GM19193 (cell line): ENCODE results near the gene RPE.
A peak's percentile ranks its signal among the peaks of the same experiment; 100 is the strongest.

Experiments used
- POLR2A ChIP-seq: IDR thresholded peaks from 4 replicates; pipeline ENCODE4 v1.6.1; 2011; ENCODE audit not compliant: insufficient read depth, insufficient read length; ENCODE audit errors: extremely low read depth

RPE gene

DNA sequence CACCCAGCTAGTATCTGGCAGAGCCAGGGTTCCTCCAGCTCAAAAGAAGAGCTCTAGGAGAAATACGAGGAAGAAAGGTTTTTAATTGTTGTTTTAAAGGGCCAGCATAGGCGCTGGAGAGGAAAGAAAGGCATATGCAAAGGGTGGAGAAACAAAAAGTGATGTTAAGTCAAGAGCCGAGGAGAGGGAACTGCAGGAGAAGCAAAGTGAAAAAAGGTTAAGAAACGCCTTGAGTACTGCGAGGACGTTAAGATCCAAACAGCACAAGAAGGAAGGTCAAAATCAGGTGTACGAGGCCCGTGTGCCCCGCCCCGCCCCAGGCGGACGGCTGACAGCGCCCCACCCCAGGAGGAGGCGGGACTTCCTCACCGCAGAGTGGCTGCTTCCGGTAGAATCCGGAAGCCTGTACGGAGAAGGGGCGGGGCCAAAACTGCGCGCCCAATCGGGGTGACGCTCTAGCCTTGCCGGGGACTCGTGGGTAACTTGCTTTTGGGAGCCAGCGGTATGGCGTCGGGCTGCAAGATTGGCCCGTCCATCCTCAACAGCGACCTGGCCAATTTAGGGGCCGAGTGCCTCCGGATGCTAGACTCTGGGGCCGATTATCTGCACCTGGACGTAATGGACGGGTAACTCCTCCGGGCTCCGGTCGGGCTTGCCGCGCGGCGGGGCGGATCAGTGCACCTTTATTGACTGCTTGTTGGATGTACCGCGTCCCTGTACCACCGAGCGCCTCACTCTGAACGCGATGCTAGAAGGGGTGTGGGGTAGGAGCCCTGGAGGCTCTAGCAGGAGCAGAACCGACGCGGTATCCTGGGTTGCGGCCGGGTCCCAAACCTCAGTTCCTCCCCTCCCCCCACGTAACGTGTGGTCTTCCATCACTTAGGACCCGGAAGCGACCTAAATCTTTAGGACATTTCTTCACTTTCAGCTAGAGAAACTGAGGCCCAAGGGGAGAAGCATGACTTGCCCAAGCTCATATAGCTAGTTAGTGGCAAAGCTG is at the start of gene RPE:
TSS of gene RPE (plus strand) at position 481 of the 1,000 bp plus-strand sequence. CDS start at position 505, 24 bp downstream.
- peak; percentile 81 for TF ChIP-seq POLR2A

DNA sequence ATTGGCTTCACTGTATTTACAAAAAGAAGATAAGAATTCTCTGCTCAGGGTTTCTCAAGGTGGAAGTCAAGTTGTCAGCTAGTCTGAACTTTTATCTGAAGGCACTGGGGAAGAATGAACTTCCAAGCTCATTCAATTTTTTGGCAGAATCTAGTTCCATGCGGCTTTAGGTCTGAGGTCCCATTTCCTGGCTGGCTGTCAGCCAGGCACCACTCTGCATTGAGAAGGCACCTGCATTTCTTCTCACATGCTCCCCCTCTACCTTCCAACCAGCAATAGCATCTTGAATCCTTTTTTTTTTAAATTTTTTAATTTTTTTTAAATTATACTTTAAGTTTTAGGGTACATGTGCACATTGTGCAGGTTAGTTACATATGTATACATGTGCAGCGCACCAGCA is 46.2 kb upstream of the RPE start:
- no peak for TF ChIP-seq POLR2A

DNA sequence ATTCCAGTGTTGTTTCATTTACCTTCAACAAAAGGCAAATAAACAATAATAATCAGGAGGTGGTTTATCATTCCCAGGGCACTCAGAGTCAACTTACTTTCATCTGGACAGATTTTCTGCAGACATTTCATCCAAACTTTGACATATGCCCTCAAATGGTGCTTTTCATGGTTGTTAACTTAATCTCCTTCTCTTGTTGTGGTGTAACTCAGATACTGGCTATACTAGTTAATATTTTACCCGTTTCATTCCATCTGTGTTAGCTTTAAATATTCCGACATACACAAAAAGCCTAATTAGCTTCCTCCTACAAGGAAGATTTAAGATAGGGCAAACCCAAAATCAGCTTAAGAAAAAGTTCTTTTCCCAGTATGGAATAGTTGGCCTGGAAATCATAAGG is 44.4 kb upstream of the RPE start:
- TF ChIP-seq POLR2A: no peak

DNA sequence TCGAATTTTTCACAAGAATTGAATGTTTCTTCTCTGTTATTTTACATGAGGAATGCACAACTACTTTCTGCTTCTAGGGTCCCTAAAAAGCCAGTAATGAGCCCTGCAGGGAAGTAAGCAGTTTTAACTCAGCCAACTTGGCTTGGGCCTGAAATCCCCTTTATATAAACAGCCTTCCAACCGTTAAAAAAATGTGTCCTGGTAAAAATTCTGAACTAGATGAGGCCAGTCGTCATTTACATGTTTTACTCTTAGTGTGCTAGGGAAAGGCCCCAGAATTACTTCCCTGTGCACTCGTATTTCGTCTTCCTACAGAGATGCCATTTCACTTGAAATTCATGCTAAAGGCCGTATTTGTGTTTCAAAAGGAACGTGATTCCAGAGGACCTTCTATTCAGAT is 42.4 kb upstream of the RPE start:
- no peak for TF ChIP-seq POLR2A

DNA sequence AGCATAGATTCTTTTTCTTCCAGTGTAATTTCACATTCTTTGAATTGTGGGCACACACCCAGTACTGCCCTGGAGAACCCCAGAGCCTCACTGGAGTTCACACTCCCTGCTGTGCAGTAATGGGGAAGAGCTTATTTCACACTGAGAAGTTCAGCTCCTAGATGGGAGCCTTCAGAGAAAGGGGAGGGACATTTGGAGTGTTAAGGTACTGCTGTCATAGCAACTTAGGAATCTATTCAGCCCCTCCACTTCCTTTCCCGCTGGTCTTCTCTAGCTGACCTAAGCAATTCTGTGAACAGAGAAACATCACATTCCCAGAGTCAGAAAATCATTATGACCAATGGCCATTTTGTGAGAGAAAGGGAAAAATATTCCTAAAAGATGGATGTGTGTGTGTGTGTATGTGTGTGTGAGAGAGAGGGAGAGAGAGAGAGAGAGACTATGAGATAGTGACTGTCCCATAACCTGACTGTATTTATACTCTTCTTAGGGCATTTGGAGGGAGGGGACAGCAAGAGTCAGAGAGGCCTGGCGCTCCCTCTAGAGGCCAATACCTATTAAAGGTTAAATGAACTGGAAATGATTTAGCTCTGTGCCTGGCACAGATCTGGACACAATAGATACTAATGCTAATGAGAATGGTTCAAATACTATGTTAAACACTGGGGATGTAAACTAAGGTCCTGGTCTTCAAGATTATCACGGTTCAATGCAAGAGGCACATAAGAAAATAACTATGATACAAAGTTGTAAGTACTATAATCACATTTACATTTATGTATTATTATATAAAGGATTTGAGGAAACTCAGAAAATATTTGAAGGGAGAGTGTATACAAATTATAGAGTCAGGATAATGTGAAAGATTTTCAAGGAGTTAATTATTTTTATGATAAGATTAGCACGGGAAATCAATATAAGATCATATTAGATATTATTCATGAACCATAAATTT is 41.5 kb upstream of the RPE start:
- TF ChIP-seq POLR2A: no peak

DNA sequence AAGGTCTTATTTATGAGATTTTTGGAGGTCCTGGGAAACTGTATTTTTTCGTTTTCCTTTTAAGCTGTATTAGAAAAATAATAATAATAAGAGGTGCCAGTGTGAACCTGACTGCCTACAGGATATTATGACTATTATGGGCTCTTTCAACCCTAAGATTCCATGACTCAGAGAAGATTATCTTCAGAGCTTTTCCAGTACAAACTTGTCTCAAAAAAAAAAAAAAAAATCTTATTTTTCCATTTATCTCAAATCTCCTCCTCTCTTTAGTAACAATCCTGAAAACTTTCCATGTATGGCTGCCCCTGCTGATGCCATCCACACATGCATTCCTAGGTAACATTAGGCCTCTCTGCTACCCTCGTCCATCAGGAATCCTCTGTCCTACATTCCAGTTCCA is 36.7 kb upstream of the RPE start:
- no peak for TF ChIP-seq POLR2A

DNA sequence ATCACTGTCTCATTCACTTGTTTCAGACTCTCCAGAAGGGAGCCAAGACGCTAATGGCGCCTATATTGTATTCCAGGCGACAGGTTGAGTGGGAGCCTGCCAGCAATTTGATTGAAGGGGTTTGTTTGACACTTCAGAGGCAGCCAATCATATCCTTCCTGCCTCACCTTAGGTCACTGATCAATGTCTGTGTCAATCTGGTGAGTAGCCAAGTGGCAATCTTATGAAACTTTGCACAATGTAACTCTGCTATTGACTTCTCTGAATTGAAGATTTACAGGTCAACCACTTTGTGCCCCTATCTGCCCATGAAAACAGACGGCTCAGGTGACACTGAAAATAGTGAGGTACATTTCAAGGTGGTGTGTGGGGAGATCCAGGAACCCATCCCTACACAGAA is 32.7 kb upstream of the RPE start:
- TF ChIP-seq POLR2A: no peak

DNA sequence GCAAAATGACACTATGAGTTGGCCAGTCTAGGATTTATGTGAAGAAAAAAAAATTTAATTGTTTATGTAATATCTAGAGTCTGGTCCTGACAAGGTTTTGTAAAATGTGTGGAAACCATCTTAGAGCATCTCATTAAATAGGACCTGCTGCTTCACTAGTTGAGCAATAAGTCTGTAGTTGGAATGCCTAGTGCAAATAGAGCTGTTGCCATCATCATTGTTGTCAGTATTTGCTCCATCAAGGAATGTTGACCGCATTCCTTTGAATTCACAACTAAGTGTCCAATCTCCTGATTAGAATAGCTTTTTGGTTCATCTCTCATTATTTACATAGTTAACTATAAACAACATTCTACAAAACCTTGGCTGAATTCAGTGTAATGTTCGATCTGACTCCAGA is 32.2 kb upstream of the RPE start:
- TF ChIP-seq POLR2A: no peak

DNA sequence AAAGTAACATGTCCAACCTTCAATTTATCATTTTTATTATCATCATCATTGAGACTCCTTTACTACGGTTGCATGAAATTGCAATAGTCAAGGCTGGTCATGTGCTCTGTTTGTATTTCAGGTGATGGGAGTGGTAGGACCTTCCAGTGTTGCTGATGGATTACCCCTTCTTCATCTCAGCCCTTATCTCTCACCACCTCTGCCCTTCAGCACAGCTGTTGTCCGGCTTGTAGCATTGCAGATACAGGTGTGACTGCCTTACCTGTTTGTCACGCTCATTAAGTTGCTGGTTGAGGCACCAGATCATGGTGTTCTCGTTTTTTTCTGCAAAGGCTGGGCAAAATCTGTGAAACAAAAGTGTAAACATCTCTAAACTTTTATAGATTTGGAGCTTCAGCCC is 31.7 kb upstream of the RPE start:
- no peak for TF ChIP-seq POLR2A

DNA sequence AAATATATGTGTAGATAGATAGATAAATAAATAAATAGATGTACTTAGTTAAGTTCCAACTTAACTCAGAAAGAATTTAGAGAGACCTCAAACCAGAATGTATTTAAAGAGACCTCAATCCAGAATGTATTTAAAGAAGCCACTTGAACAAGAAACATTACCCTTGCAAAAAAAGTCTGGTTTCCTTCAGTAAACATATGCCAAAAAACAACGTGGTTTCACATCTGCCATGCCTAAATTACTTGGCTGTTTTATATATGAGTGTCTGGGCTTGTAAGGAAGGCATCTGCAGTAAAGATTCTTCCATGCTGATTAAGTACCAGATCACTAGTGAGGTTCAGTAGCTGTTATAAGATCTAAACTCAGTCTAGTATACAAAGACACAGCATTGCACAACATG is 29.1 kb upstream of the RPE start:
- TF ChIP-seq POLR2A: no peak

DNA sequence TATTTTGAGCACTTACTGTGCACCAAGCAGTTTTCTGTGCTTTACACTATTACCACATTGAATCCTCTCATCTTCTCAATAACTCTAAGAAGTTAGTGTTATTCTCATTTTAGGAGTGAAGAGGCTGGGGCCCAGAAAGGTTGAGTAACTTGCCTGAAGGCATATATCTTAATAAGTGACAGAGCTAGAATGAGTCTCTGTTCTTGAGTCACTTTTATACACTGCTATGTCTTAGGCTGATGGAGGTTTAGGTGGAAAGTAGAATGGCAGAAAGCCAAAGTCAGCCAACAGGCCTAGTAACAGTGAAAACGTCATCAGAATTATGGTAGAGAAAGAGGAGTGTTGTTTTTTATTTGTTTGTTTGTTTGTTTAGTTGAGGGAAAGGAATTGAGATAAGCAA is 27.9 kb upstream of the RPE start:
- no peak for TF ChIP-seq POLR2A

DNA sequence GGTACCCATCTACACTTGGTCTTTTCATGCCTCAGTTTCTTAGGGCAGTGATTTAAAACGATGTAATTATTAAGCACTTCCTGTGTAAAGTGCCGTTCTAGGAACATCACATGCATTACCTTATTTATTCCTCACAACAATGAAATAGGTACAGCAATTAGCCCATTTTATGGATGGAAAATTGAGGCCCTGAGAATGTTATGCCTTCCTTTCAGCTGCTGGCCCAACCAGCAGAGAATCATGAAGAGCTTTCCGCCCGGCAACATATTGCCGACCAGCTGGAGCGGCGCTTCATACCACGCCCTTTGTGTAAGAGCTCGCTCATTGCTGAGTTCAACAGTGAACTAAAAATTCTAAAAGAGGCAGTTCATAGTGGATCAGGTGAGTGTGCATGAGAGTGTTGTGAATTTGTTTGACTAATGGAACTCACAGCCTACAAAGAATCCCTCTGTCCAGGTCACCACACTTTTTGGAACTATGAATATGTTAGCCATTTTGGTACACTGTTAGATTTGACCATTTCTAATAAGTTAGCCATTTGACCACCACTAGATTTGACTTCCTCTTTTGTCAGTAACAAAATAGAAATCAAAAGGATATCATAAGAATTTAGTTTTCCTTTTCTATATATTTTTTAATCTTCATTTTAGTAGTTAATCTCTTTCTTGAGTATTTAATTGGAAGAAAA is 25.6 kb upstream of the RPE start:
- TF ChIP-seq POLR2A: no peak

DNA sequence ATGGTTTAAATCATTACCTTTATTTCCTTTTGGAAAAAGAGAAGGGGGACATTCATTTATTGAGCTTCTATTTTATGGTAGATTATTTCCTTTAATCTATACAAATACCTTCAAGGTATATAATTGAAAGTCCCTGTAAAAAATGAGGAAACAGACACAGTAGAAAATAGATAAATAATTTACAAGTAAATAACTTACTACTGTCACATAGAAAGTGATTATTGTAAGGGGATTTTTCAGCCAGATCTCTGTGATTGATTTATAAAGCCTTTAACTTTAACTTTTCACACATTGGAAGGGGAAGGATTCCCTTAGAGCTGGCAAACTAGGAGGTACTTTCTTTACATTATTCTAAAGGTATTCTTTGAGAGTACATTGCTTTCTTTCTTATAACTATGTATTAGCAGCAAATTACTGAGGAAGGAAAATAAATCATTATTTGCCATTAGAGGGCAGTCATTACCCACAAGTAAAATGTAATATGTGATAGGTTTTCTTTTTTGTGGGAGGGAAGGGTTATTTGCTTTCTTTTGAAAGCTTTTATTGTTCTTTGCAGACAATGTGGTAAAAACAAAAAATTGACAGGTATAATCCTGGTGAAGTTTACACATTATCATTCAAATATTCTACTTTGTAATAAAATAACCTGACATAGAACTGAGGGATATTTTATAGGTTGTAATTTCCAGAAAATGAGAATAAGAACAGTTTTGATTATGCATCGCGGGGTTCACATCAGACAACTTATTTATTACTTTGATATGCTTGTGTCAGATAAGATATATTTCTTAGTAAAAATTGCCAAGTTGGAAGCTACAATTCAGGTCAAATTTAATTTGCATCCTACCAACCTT is 24.8 kb upstream of the RPE start:
- no peak for TF ChIP-seq POLR2A

DNA sequence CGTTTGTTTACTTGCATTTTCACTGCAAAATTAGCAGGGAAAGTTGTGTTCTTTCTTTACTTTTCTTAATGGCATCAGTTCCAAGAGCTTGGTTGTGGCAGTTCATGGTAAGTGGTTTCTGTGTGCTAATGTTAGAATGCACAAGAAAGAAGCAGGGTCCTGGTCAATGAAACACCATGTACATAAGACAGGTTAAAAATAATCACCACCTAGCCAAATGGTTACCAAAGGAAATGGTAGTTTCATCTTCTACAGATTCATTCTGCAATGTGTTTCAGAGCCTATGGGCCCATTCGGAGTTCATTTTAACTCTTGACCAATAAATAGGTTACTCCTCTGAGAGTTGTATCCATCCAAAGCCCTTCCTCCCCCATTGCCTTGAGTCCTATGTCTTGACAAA is 18.1 kb upstream of the RPE start:
- TF ChIP-seq POLR2A: no peak
